Articular chondrocyte of knee joint (primary cell): ENCODE measurements around the gene SYT9. TPM values are rescaled to one million over a fixed set of nuclear protein-coding genes. Genes with fewer than 3 reads are reported as not detected.

Experiments used
- small RNA-seq: library from RNA; depleted of rRNA; stranded (forward); fragments of <200 nt; gene quantifications from one replicate; pipeline ENCODE3, GENCODE V24; 2012
- total RNA-seq: library from RNA; depleted of rRNA; stranded (reverse); fragments of >200 nt; gene quantifications from 2 replicates; pipeline ENCODE4 v1.2.3, GENCODE V29; 2012

Gene SYT9
- total RNA-seq = not detected in 2 replicates

GRCh38 chr11:7251836-7252682 is at the start of gene SYT9:
Gene SYT9 (plus strand): TSS chr11:7251904. CDS start chr11:7252187, 283 bp downstream.

GRCh38 chr11:7485186-7486097 is 233.7 kb downstream of the SYT9 start, which contains the start of gene OLFML1:
Gene OLFML1 (plus strand): TSS chr11:7485506. CDS start chr11:7485876, 370 bp downstream.

GRCh38 chr11:7513234-7514098 is 261.8 kb downstream of the SYT9 start, which contains the start of gene PPFIBP2:
Gene PPFIBP2 (plus strand): TSS chr11:7513999. CDS start chr11:7549476, 35,477 bp downstream.

Small RNAs within 50 kb of the gene (small RNA-seq; reads per million reads assigned to genes)
- gene MIR302E = not detected

Other genes starting within 250 kb of the SYT9 start
- 6.8 and 9.1 TPM in 2 replicates for gene ZNF214, start 231.6 kb upstream of the SYT9 start, total RNA-seq
- 0.13 and 0.22 TPM in 2 replicates for gene NLRP14, start 231.4 kb upstream of the SYT9 start, total RNA-seq
- not detected in 2 replicates for gene RBMXL2, start 162.9 kb upstream of the SYT9 start, total RNA-seq
- 1.3 and 6.7 TPM in 2 replicates for gene OLFML1, start 233.6 kb downstream of the SYT9 start, total RNA-seq